ENCODE data around the gene KRTAP1-4.
"Not testable (repeated sequence)": the region's sequence is repeated elsewhere in the genome, so short reads cannot be mapped to it uniquely, and the experiment has no call there.

The KRTAP1-4 gene

GRCh38 chr17:41004397-41004796 lies 25.6 kb downstream of the KRTAP1-4 start:
- DNase-seq (ENCODE audit: low read depth) = no peak

DNA sequence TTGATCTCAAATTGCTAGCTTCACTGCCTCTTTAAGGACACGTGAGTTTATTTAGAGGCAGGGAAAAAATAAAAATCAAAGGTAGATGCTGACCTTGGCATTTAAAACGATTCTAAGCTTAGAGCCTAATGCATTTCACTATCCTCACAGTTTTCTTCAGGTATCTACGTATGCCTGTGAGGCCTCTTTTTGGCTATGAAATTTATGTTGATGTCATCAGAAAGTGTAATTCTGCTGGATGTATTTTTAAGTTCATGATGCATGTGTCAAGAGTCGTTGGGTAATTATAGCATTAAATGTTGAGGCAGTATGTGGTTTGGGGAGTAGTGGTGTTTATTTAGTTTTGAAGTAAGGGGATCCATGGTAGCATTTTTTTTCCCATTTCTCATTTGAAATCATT lies 26.1 kb downstream of the KRTAP1-4 start:
- DNase-seq (ENCODE audit: low read depth) = no peak

GRCh38 chr17:41002814-41003213 lies 27.2 kb downstream of the KRTAP1-4 start:
- DNase-seq (ENCODE audit: low read depth) = no peak

GRCh38 chr17:41001795-41002194 lies 28.2 kb downstream of the KRTAP1-4 start:
- DNase-seq (ENCODE audit: low read depth) = no peak

DNA sequence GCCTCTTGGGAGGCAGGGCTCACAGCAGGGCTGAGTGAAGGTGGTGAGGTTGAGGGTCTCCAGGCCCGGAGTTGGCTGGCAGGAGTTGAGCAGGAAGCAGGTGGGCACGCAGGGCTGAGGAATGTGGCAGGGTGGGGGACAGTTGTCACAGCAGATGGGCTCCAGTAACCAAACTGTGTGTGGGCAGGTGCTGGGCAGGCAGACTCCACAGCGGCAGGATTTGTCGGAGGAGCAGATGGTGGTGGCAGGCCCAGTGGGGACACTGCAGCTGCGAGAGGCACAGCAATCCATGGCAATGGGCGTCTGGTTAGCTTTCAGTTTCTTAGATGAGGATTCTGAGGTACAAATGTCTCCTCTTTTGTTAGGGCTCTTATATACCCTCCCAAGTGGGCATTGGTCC lies 30.4 kb downstream of the KRTAP1-4 start, which contains the start of gene KRTAP3-2:
KRTAP3-2 (minus strand) TSS at position 344 of the 400 bp plus-strand sequence; CDS start at position 291, 53 bp downstream.
- DNase-seq (ENCODE audit: low read depth) = not testable (repeated sequence)

DNA sequence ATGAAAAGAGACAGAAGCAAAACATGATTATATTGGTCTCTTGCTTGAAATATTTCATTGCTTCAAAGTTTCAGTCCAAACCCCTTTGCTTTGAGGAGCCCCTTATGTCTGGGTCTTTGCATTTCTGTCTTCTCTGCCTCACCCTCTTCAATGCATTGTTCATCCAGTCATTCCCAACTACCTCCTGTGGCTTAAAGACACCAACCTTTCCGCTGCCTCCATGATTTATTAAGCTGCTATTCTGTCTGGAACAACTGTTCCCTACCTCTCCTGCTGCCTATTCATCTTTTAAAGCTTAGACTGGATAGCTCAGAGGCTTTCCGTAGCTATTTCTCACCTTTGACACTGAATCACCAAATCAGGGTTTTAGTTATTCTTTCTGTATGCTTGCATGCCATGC lies 32.6 kb downstream of the KRTAP1-4 start:
- no peak for DNase-seq (ENCODE audit: low read depth)

DNA sequence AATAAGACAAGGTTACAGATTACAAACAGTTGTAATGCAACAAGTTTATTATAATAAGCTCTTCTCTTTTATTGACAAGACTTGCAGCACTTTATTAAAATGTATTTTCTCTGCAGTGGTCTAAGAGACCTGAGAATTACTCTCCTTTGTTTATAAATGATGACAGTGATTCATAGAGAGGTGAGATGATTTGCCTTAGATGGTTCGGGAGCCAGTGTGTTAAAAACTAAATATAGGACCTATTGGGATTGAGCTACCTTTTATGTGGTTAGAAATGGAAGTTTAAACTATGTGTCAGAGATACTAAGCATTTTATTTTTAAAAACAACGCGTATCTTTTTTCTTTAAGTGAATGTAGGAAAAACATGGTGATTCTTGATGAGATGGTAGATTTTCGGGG lies 33.2 kb downstream of the KRTAP1-4 start:
- no peak for DNase-seq (ENCODE audit: low read depth)

DNA sequence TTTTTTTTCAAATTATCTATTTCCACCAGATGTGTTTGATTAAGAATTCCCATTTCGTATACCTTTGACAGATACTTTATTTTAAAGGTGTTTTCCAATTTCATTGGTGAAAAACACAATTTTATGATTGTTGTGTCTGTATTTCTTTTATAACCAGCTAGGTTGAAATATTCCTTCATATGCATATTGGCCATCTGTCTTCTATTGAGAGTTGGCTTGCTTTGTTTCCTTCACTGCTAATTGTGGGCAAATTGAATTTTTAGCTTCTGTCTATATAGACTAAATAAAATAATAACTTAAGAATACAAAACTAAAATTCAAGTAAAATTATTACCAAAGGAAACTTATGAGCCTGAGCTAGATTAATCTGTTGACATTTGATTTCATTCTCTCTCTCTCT lies 34.9 kb downstream of the KRTAP1-4 start:
- DNase-seq (ENCODE audit: low read depth) = no peak

- DNase-seq (ENCODE audit: low read depth) = no peak
Measured at GRCh38 chr17:40993839-40994238, 36.2 kb downstream of the KRTAP1-4 start, which contains the start of gene KRTAP3-3. Gene KRTAP3-3, minus strand, starts transcription at chr17:40994164. Its CDS starts 67 bp downstream, at chr17:40994097.

DNA sequence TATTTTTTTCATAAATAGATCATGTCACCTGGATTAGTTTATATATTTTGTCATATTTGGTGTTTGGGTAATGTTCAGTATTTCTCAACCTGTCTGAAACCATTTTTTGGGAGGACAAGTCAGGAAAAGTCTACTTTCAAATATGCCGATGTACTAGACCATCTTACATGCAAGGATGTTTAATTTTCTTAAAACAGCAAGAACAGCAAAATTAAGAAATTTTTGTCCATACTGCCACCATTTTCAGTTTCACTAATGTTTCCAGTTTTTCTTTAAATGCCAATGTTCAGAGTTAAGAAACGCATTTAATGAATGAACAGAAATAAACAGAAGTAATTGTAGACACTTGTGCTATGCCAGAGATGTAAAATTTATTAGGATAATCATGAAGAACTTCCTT lies 36.9 kb downstream of the KRTAP1-4 start:
- DNase-seq (ENCODE audit: low read depth) = no peak

DNA sequence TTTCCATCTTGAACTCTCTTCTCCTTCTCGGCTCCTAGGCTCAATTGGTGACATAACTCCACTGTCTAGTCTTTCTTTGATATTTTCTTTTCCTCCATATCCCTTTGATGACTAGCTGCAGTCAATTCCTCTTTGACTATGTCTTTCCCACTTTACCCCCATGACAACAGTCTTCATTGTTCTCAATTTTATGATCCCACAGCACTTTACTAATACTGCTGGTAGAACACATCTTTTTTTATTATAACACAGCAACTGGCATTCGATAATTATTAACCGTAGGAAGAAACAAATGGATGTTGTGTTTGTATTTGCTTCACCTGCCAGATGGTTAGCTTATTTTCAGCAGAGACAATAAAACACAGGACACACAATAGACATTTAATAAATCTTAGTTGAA lies 37.3 kb downstream of the KRTAP1-4 start:
- no peak for DNase-seq (ENCODE audit: low read depth)

DNA sequence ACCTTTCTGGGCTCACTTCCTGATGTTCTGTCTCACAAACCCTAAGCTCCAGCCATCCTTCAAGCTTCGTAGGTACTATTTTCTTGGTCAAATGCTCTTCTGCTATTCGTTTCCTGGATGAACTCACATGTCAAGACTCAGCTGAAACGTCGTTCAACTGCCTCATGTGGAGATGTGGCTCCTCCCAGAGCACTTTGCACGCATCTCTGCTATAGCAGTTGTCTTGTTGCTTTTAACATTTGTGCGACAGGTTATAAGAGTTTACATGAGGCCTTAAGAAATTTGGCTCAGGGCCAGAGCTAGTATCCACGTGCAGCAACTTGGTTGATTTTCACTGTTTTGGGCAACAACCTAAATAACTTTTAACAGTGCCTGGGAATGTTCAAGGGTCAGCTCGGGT lies 43.1 kb downstream of the KRTAP1-4 start:
- no peak for DNase-seq (ENCODE audit: low read depth)

DNA sequence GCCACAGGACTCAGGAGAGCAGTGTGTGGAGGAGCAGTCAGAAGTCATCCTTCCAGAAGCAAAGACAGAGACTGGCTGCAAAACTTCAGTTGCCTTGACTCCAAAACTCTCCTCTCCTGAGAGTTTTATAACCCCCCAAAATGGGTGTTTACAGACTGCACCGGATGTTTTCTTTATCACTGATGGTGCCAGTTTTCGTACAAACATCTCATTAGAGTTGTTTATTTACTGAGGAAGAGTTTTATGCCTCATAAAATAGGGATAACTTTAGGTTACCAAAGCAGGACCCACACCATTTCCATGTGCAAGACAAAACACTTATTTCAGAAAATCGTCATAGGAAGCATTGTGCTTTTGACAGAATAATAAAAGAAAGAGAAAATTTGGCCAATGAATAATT lies 45.8 kb downstream of the KRTAP1-4 start, which contains the start of gene KRT40:
KRT40 (minus strand) TSS at position 101 of the 400 bp plus-strand sequence; CDS start at position 48, 53 bp downstream.
- DNase-seq (ENCODE audit: low read depth) = no peak

- no peak for DNase-seq (ENCODE audit: low read depth)
Measured at GRCh38 chr17:40981115-40981514, 48.9 kb downstream of the KRTAP1-4 start.

DNA sequence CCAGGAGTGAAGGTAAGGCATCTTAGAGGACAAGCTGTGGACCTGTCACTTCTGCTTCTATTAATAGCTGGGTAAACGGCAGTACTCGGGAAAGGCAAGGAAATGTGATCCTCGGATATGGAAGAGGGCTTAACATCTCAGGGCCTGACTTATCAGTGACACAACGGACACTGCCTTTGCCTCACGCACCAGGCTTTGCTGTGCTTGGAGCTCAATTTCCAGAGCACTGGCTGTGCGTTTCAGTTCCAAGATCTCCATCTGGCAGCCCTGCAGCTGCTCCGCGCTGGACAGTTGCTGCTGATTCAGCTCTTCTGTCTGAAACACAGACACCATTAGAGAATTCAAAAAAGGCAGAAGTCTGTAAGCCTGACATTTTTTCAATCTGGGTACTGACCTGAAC lies 49.4 kb downstream of the KRTAP1-4 start:
- no peak for DNase-seq (ENCODE audit: low read depth)

GRCh38 chr17:40980117-40980516 lies 49.9 kb downstream of the KRTAP1-4 start:
- no peak for DNase-seq (ENCODE audit: low read depth)

Measured in activated T-helper 9 cell treated with anti-CD3 and anti-CD28 coated beads, Interleukin-2, amount 50 U/mL, for 16 hours (primary cell).